Calu3 (cell line): Measurements from ENCODE around the gene FHIT. TPM values are rescaled to one million over a fixed set of nuclear protein-coding genes. Genes with fewer than 3 reads are reported as not detected.

Experiments used
- BruUV-seq: library from RNA; stranded (reverse); fragments of 400-500 nt; replicated peaks from 2 replicates; lab custom pipeline; 2021; lab: Mats Ljungman, UMichigan
- CTCF ChIA-PET: fragments of 300-600 bp; sonication (Branson Sonifier 250); formaldehyde crosslinking; loops from one replicate; lab custom pipeline; 2022; ENCODE audit warnings: antibody characterized with exemption; lab: Charles Lee
- DNase-seq: peaks from one replicate; pipeline ENCODE4 v3.0.0; 2022
- H3K27ac Mint-ChIP-seq: one replicate; pipeline ENCODE4 v1.8.0; 2022; ENCODE audit warnings: mixed read lengths; ENCODE audit not compliant: unreplicated experiment
- H3K27me3 Mint-ChIP-seq: one replicate; pipeline ENCODE4 v1.8.0; 2022; ENCODE audit warnings: mixed read lengths; ENCODE audit not compliant: unreplicated experiment
- H3K36me3 Mint-ChIP-seq: one replicate; pipeline ENCODE4 v1.8.0; 2022; ENCODE audit warnings: mild to moderate bottlenecking, moderate library complexity, mixed read lengths; ENCODE audit not compliant: insufficient read depth, unreplicated experiment
- H3K4me1 Mint-ChIP-seq: one replicate; pipeline ENCODE4 v1.8.0; 2022; ENCODE audit warnings: mild to moderate bottlenecking, low read depth, mixed read lengths; ENCODE audit not compliant: unreplicated experiment
- H3K4me3 Mint-ChIP-seq: one replicate; pipeline ENCODE4 v1.8.0; 2022; ENCODE audit warnings: mild to moderate bottlenecking, low read depth, moderate library complexity, mixed read lengths; ENCODE audit not compliant: unreplicated experiment
- H3K9me3 Mint-ChIP-seq: one replicate; pipeline ENCODE4 v1.8.0; 2022; ENCODE audit warnings: low read depth, mixed read lengths; ENCODE audit not compliant: unreplicated experiment
- intact Hi-C: fragments of 100-400 bp; cut with micrococcal nuclease; formaldehyde crosslinking; loops from one replicate; pipeline ENCODE4 v1.10.0; 2022; ENCODE audit not compliant: unreplicated experiment
- total RNA-seq: library from RNA; stranded (reverse); gene quantifications from 2 replicates; pipeline ENCODE4 v1.2.3, GENCODE V29; 2022
- TF ChIP-seq, protein P1 (sequence below): fragments of 200-600 bp; IDR thresholded peaks from one replicate; pipeline ENCODE4 v1.8.0; 2022; ENCODE audit warnings: antibody characterized with exemption; ENCODE audit not compliant: unreplicated experiment

Gene FHIT
- total RNA-seq, 1 experiment from 2014 or later, result 6.2 TPM

DNA sequence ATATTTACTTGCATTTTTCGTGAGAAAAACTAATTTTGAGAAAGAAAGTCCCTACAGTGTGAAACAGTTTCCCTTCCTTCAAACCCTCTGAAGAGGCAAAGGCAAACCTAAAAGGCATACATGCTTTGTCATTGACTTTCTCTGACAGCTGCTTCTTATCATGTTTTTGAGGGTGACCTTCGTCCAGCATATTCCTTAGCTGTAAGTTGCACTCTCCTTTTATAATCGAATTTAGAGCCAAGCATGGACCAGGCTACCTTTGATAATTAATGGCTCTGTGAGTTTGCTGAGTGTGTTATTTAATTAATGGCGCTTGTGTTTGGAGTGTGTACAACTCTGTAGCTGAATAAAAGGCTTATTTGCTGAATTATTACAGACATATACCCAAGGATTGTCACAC is 1517.2 kb downstream of the FHIT start:
- no peaks in the 10 kb centered on the region for H3K4me1 Mint-ChIP-seq
- DNase-seq, result no peak
- H3K27ac Mint-ChIP-seq, result no peak overlapping the region
- no peaks in the 10 kb centered on the region for H3K36me3 Mint-ChIP-seq
- intact Hi-C loops, result no loop called here
- TF ChIP-seq, protein P1, sequence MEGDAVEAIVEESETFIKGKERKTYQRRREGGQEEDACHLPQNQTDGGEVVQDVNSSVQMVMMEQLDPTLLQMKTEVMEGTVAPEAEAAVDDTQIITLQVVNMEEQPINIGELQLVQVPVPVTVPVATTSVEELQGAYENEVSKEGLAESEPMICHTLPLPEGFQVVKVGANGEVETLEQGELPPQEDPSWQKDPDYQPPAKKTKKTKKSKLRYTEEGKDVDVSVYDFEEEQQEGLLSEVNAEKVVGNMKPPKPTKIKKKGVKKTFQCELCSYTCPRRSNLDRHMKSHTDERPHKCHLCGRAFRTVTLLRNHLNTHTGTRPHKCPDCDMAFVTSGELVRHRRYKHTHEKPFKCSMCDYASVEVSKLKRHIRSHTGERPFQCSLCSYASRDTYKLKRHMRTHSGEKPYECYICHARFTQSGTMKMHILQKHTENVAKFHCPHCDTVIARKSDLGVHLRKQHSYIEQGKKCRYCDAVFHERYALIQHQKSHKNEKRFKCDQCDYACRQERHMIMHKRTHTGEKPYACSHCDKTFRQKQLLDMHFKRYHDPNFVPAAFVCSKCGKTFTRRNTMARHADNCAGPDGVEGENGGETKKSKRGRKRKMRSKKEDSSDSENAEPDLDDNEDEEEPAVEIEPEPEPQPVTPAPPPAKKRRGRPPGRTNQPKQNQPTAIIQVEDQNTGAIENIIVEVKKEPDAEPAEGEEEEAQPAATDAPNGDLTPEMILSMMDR, result no peak
- CTCF ChIA-PET, result no interaction called here
- peaks cover 5% of the 10 kb centered on the region for H3K9me3 Mint-ChIP-seq
- no peak overlapping the region for H3K4me3 Mint-ChIP-seq
- no TSS peak for BruUV-seq
- H3K27me3 Mint-ChIP-seq, result no peaks in the 10 kb centered on the region

- no peaks in the 10 kb centered on the region for H3K27me3 Mint-ChIP-seq
- intact Hi-C loops, result no loop called here
- CTCF ChIA-PET, result no interaction called here
- H3K9me3 Mint-ChIP-seq, result peaks cover 5% of the 10 kb centered on the region
- no peak for DNase-seq
- no peaks in the 10 kb centered on the region for H3K4me1 Mint-ChIP-seq
- H3K36me3 Mint-ChIP-seq, result no peaks in the 10 kb centered on the region
- H3K4me3 Mint-ChIP-seq, result no peak overlapping the region
- no TSS peak for BruUV-seq
- TF ChIP-seq, protein P1, result no peak
- no peak overlapping the region for H3K27ac Mint-ChIP-seq
Measured at GRCh38 chr3:59733041-59733809, 1518.0 kb downstream of the FHIT start.

GRCh38 chr3:59731943-59732342 is 1519.3 kb downstream of the FHIT start:
- intact Hi-C loops, result no loop called here
- Mint-ChIP-seq H3K4me3 (no peak overlapping the region), H3K4me1 (no peaks in the 10 kb centered on the region), H3K36me3 (no peaks in the 10 kb centered on the region), H3K27ac (no peak overlapping the region), H3K9me3 (peaks cover 5% of the 10 kb centered on the region), H3K27me3 (no peaks in the 10 kb centered on the region)
- CTCF ChIA-PET, result interaction anchor here (0.5 kb wide), 1 partner anchor 25 kb away, joined by 3 read pairs; no protein-coding TSS in a partner anchor
- BruUV-seq, result no TSS peak
- DNase-seq, result no peak
- TF ChIP-seq, protein P1, result no peak

DNA sequence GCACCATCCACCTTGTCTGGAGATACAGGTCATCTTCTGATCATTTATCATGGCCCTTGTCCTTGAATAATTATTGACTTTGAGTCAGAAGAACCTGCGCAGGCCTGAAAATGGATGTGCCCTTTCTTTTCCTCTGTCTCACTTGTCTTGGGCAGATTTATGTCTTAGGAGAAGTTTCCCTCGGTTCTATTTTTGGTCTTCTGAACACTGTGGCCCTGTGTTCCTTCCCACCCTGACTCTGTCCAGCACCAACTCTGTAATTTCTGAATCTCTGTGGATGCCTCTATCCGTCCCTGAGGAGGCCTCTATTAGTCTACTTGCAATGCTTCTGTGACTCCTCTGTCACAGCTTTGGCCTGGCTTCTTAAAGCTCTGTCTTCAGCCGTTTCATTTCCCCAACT is 1520.7 kb downstream of the FHIT start:
- peaks cover 8% of the 10 kb centered on the region for H3K9me3 Mint-ChIP-seq
- no peak for DNase-seq
- CTCF ChIA-PET, result no interaction called here
- H3K27ac Mint-ChIP-seq, result no peak overlapping the region
- H3K4me1 Mint-ChIP-seq, result no peaks in the 10 kb centered on the region
- H3K27me3 Mint-ChIP-seq, result no peaks in the 10 kb centered on the region
- intact Hi-C loops, result no loop called here
- BruUV-seq, result no TSS peak
- no peaks in the 10 kb centered on the region for H3K36me3 Mint-ChIP-seq
- no peak overlapping the region for H3K4me3 Mint-ChIP-seq
- TF ChIP-seq, protein P1, result no peak
